H1 (cell line): ENCODE results near the gene TDRD15. TPM values are rescaled to one million over a fixed set of nuclear protein-coding genes. Genes with fewer than 3 reads are reported as not detected.

ENCODE experiments used
- CTCF ChIA-PET: fragments of 300-600 bp; sonication (Branson Sonifier 250); formaldehyde crosslinking; loops from one replicate; lab custom pipeline; 2021; ENCODE audit not compliant: partially characterized antibody; lab: Charles Lee
- POLR2A ChIA-PET: fragments of 300-600 bp; sonication (Branson Sonifier 250); formaldehyde crosslinking; loops from one replicate; lab custom pipeline; 2021; ENCODE audit warnings: inconsistent platforms; ENCODE audit not compliant: partially characterized antibody; lab: Charles Lee
- DNase-seq, 2 experiments: peaks; one replicate each; pipeline versions ENCODE4 v3.0.0 to v3.0.0-alpha.2; 2010 to 2022; ENCODE audit warnings: low spot score in 2 of 2, low read depth in 1 of 2, mixed read lengths in 1 of 2
- FAIRE-seq: peaks from 2 replicates; lab custom pipeline; 2011; peaks lifted over from hg19 to GRCh38; lab: Jason Lieb, UNC
- H2AFZ ChIP-seq: 2 replicates; pipeline ENCODE4 v1.8.1; 2012; ENCODE audit warnings: low read length, inconsistent platforms
- H2AK5ac ChIP-seq: 2 replicates; pipeline ENCODE4 v1.6.1; 2013; ENCODE audit warnings: low read depth, low read length
- H2BK120ac ChIP-seq: replicated peaks from 2 replicates; pipeline ENCODE3; 2013; ENCODE audit warnings: low read depth, low read length, inconsistent platforms
- H2BK12ac ChIP-seq: 2 replicates; pipeline ENCODE4 v1.6.1; 2013; ENCODE audit warnings: low read depth, low read length
- H2BK15ac ChIP-seq: 2 replicates; pipeline ENCODE4 v1.6.1; 2013; ENCODE audit warnings: low read length
- H2BK20ac ChIP-seq: 2 replicates; pipeline ENCODE4 v1.6.1; 2013; ENCODE audit warnings: low read length
- H2BK5ac ChIP-seq: 2 replicates; pipeline ENCODE4 v1.6.1; 2013; ENCODE audit warnings: low read depth, low read length
- H3K14ac ChIP-seq: 2 replicates; pipeline ENCODE4 v1.6.1; 2013; ENCODE audit warnings: inconsistent platforms; ENCODE audit not compliant: insufficient read length
- H3K18ac ChIP-seq: 2 replicates; pipeline ENCODE4 v1.6.1; 2013; ENCODE audit warnings: low read length; ENCODE audit errors: extremely low read depth
- H3K23ac ChIP-seq: 2 replicates; pipeline ENCODE4 v1.6.1; 2013; ENCODE audit warnings: inconsistent platforms; ENCODE audit not compliant: insufficient read length
- H3K23me2 ChIP-seq: 2 replicates; pipeline ENCODE4 v1.6.1; 2013; ENCODE audit warnings: low read depth, low read length
- H3K27ac ChIP-seq: 2 replicates; pipeline ENCODE4 v1.6.1; 2011; ENCODE audit warnings: low read depth, low read length, inconsistent platforms
- H3K27me3 ChIP-seq, 4 experiments: replicated peaks in 1 of 4; 1 replicate in 1 of 4; 2 replicates in 3 of 4; pipeline versions ENCODE4 v1.6.1 to v1.8.1; 2011 to 2013; ENCODE audit warnings: low read length in 3 of 4, mild to moderate bottlenecking in 3 of 4, inconsistent platforms in 2 of 4, mixed read lengths in 2 of 4, moderate library complexity in 1 of 4; ENCODE audit not compliant: control insufficient read depth in 3 of 4, insufficient read depth in 3 of 4; ENCODE audit errors: extremely low read depth in 1 of 4
- H3K36me3 ChIP-seq, 4 experiments: 2 replicates each; pipeline versions ENCODE4 v1.6.1 to v1.8.1; 2011 to 2013; ENCODE audit warnings: mild to moderate bottlenecking in 4 of 4, low read length in 3 of 4, moderate library complexity in 2 of 4, control low read depth in 1 of 4, inconsistent platforms in 1 of 4; ENCODE audit not compliant: insufficient read depth in 4 of 4, control insufficient read depth in 2 of 4
- H3K4ac ChIP-seq: replicated peaks from 2 replicates; pipeline ENCODE3; 2013; ENCODE audit warnings: low read length, low read depth, mixed read lengths, inconsistent platforms; ENCODE audit not compliant: insufficient read length
- H3K4me1 ChIP-seq, 4 experiments: replicated peaks in 1 of 4; 1 replicate in 1 of 4; 2 replicates in 3 of 4; pipeline versions ENCODE4 v1.6.1 to v1.8.1; 2011 to 2013; ENCODE audit warnings: low read length in 3 of 4, inconsistent platforms in 2 of 4, mixed read lengths in 1 of 4; ENCODE audit not compliant: insufficient read depth in 4 of 4, control insufficient read depth in 3 of 4
- H3K4me2 ChIP-seq, 2 experiments: 2 replicates each; pipeline versions ENCODE4 v1.6.1 to v1.8.1; 2011 to 2013; ENCODE audit warnings: low read depth in 2 of 2, low read length in 2 of 2, control low read depth in 1 of 2, inconsistent platforms in 1 of 2, mild to moderate bottlenecking in 1 of 2; ENCODE audit not compliant: insufficient read depth in 1 of 2
- H3K4me3 ChIP-seq, 4 experiments: fragments of 200-600, 300-600 bp in 1 of 4; sonication (generic), shearing (Covaris generic), sonication (Bioruptor Twin) in 1 of 4; 2 replicates each; pipeline versions ENCODE4 v1.5.1 to v1.8.1; 2011 to 2016; ENCODE audit warnings: low read length in 4 of 4, low read depth in 3 of 4, control low read depth in 2 of 4, inconsistent platforms in 2 of 4, mild to moderate bottlenecking in 2 of 4, mixed read lengths in 1 of 4, moderate library complexity in 1 of 4; ENCODE audit not compliant: insufficient read depth in 2 of 4; ENCODE audit errors: extremely low read depth in 1 of 4
- H3K56ac ChIP-seq: replicated peaks from 2 replicates; pipeline ENCODE3; 2013; ENCODE audit warnings: low read depth, mild to moderate bottlenecking, mixed read lengths, low read length, inconsistent platforms; ENCODE audit not compliant: insufficient read length
- H3K79me1 ChIP-seq: 2 replicates; pipeline ENCODE4 v1.6.1; 2013; ENCODE audit warnings: low read depth, low read length, control low read depth
- H3K79me2 ChIP-seq, 2 experiments: 2 replicates each; pipeline versions ENCODE4 v1.6.1 to v1.8.1; 2012 to 2013; ENCODE audit warnings: low read length in 2 of 2, mild to moderate bottlenecking in 2 of 2, inconsistent platforms in 1 of 2; ENCODE audit not compliant: insufficient read depth in 2 of 2, control insufficient read depth in 1 of 2
- H3K9ac ChIP-seq, 4 experiments: replicated peaks in 1 of 4; 1 replicate in 1 of 4; 2 replicates in 3 of 4; pipeline versions ENCODE4 v1.6.1 to v1.8.1; 2011 to 2013; ENCODE audit warnings: low read depth in 3 of 4, low read length in 3 of 4, control low read depth in 2 of 4, mild to moderate bottlenecking in 2 of 4, moderate library complexity in 2 of 4, inconsistent platforms in 1 of 4; ENCODE audit errors: extremely low read depth in 1 of 4
- H3K9me3 ChIP-seq, 2 experiments: 2 replicates each; pipeline versions ENCODE4 v1.6.1 to v1.8.1; 2012 to 2013; ENCODE audit warnings: mild to moderate bottlenecking in 2 of 2, moderate library complexity in 2 of 2, control low read depth in 1 of 2, inconsistent platforms in 1 of 2, low read depth in 1 of 2, low read length in 1 of 2, mixed read lengths in 1 of 2; ENCODE audit not compliant: insufficient read depth in 2 of 2
- H4K20me1 ChIP-seq, 2 experiments: replicated peaks in 1 of 2; 2 replicates each; pipeline versions ENCODE3 to v1.8.1; 2011 to 2013; ENCODE audit warnings: inconsistent platforms in 2 of 2, low read length in 2 of 2, mild to moderate bottlenecking in 1 of 2; ENCODE audit not compliant: insufficient read depth in 2 of 2, control insufficient read depth in 1 of 2
- H4K5ac ChIP-seq: 2 replicates; pipeline ENCODE4 v1.6.1; 2013; ENCODE audit warnings: low read length, low read depth, mixed read lengths, inconsistent platforms; ENCODE audit not compliant: insufficient read length
- H4K8ac ChIP-seq: 2 replicates; pipeline ENCODE4 v1.8.0; 2013; ENCODE audit warnings: mild to moderate bottlenecking, moderate library complexity, low read length, inconsistent platforms; ENCODE audit not compliant: insufficient read depth; ENCODE audit errors: extremely low read depth
- H4K91ac ChIP-seq: replicated peaks from 2 replicates; pipeline ENCODE3; 2013; ENCODE audit warnings: low read length, mixed read lengths, inconsistent platforms; ENCODE audit not compliant: insufficient read length
- RNF2 ChIP-seq: fragments of 200-900, 300-1000 bp; sonication (generic); IDR thresholded peaks from 2 replicates; pipeline ENCODE4 v1.7.1; 2016; ENCODE audit warnings: borderline replicate concordance, low read depth, mild to moderate bottlenecking, antibody characterized with exemption, low read length; ENCODE audit not compliant: poor library complexity, severe bottlenecking; ENCODE audit errors: missing control alignments
- WGBS, 2 experiments: shearing (Covaris generic) in 1 of 2; methylation state at CpG; one replicate each; pipeline versions ENCODE4 v1.1.6 to v1.1.7; 2013 to 2015; ENCODE audit warnings: low lambda C conversion rate in 2 of 2, mixed read lengths in 2 of 2, inconsistent platforms in 1 of 2, low coverage in 1 of 2, missing lambda C conversion rate in 1 of 2; ENCODE audit not compliant: insufficient replicate concordance in 2 of 2, insufficient coverage in 1 of 2, insufficient read length in 1 of 2; ENCODE audit errors: extremely low coverage in 1 of 2, missing lambda C conversion rate in 1 of 2; 5-methylcytosine and 5-hydroxymethylcytosine counted together
- polyA plus RNA-seq, 7 experiments: library from polyadenylated mRNA; depleted of rRNA in 3 of 7; stranded (reverse) in 5 of 7; unstranded in 2 of 7; fragments of >200 nt in 5 of 7; fragments of 200-250 nt in 2 of 7; gene quantifications; 1 replicate in 5 of 7; 2 replicates in 1 of 7; 4 replicates in 1 of 7; pipeline versions ENCODE4 v1.2.1 to v1.2.3, GENCODE V29; 2011 to 2013; ENCODE audit warnings: missing spikeins in 2 of 7, mixed read lengths in 2 of 7
- total RNA-seq: library from RNA; stranded (reverse); fragmentation: NEBNext Ultra II Directional; extraction: Animal tissue kit (Norgen Biotek cat#: 25700); gene quantifications from 2 replicates; pipeline ENCODE4 v1.2.1, GENCODE V29; 2021

Gene TDRD15
- total and polyA plus RNA-seq, 2 of the 8 experiments (the other 6 are each of a cell fraction or from before 2014, with no cell fraction given), result not detected

GRCh38 chr2:21102356-21102755, 21.4 kb upstream of the TDRD15 start:
- no peak overlapping the region for H3K4ac ChIP-seq
- DNase-seq, result no peak
- no peaks in the 10 kb centered on the region for H3K79me2 ChIP-seq
- H2AK5ac ChIP-seq, result no peak overlapping the region
- no peaks in the 10 kb centered on the region for H3K9me3 ChIP-seq
- H2BK20ac ChIP-seq, result no peak overlapping the region
- H2BK15ac ChIP-seq, result no peak overlapping the region
- ChIA-PET CTCF (interaction anchor here (1.3 to 2.3 kb wide), 3 partner anchors 10 to 60 kb away, joined by 3 to 6 read pairs (median 3); no protein-coding TSS in a partner anchor), POLR2A (no interaction called here)
- no peak overlapping the region for H4K5ac ChIP-seq
- H4K8ac ChIP-seq, result no peak overlapping the region
- H3K9ac ChIP-seq, result no peak overlapping the region
- no peaks in the 10 kb centered on the region for H3K27me3 ChIP-seq
- no peak overlapping the region for H2BK5ac ChIP-seq
- no peak overlapping the region for H3K4me2 ChIP-seq
- no peak overlapping the region for H2BK12ac ChIP-seq
- no peaks in the 10 kb centered on the region for H3K79me1 ChIP-seq
- FAIRE-seq, result no peak
- H3K23me2 ChIP-seq, result no peaks in the 10 kb centered on the region
- no peak overlapping the region for H3K18ac ChIP-seq
- H2BK120ac ChIP-seq, result no peak overlapping the region
- H4K91ac ChIP-seq, result no peak overlapping the region
- no peaks in the 10 kb centered on the region for H4K20me1 ChIP-seq
- H3K4me3 ChIP-seq, result no peak overlapping the region
- H3K23ac ChIP-seq, result no peak overlapping the region
- H3K56ac ChIP-seq, result no peak overlapping the region
- WGBS, 2 experiments, result 92% methylated on average over 12 of the region's 12 CpGs; no CpG with 5 or more reads in 1 of the 2 experiments
- no peaks in the 10 kb centered on the region for H3K36me3 ChIP-seq
- H3K27ac ChIP-seq, result no peak overlapping the region
- no peak overlapping the region for H2AFZ ChIP-seq
- peaks cover 0 to 8% (median 4%) of the 10 kb centered on the region in 4 experiments; a peak in 4 of 7 replicates for H3K4me1 ChIP-seq
- no peak overlapping the region for H3K14ac ChIP-seq
- TF ChIP-seq RNF2, result no peak
